GM12878 (cell line): Measurements from ENCODE around the gene ADM2. TPM values are rescaled to one million over a fixed set of nuclear protein-coding genes. Genes with fewer than 3 reads are reported as not detected.

Experiments
- ATAC-seq: fragments of 200-7000 bp; cut with Tn5 transposase; 3 replicates; pipeline ENCODE4 v1.9.1; 2020; ENCODE audit warnings: mild to moderate bottlenecking, moderate library complexity
- BruUV-seq: library from RNA; stranded (reverse); fragments of 400-500 nt; replicated peaks from 2 replicates; lab custom pipeline; 2021; lab: Mats Ljungman, UMichigan
- CTCF ChIA-PET: fragments of 300-600 bp; sonication (Branson Sonifier 250); formaldehyde crosslinking; extraction: SDS; loops from one replicate; lab custom pipeline; 2021; ENCODE audit warnings: inconsistent platforms; lab: Yijun Ruan, JAX
- POLR2A ChIA-PET: fragments of 350-600 bp; formaldehyde crosslinking; extraction: SDS; loops from one replicate; lab custom pipeline; 2021; ENCODE audit warnings: inconsistent platforms; lab: Charles Lee
- RAD21 ChIA-PET: fragments of 300-600 bp; sonication (Branson Sonifier 250); formaldehyde crosslinking; loops from one replicate; lab custom pipeline; 2023; ENCODE audit warnings: antibody characterized with exemption; ENCODE audit not compliant: unreplicated experiment; lab: Charles Lee
- SMC1A ChIA-PET: fragments of 300-600 bp; sonication (Branson Sonifier 250); formaldehyde crosslinking; loops from one replicate; lab custom pipeline; 2023; ENCODE audit not compliant: unreplicated experiment, uncharacterized antibody; lab: Charles Lee
- DNase-seq: peaks from one replicate; pipeline ENCODE4 v3.0.0-alpha.2; 2011; ENCODE audit warnings: low read depth, low spot score
- FAIRE-seq: peaks from 3 replicates; lab custom pipeline; 2011; peaks lifted over from hg19 to GRCh38; lab: Jason Lieb, UNC
- H2AFZ ChIP-seq: 2 replicates; pipeline ENCODE4 v1.6.0; 2011; ENCODE audit warnings: low read depth, low read length, control low read depth; ENCODE audit not compliant: control insufficient read depth
- H3K27ac ChIP-seq: 2 replicates; pipeline ENCODE4 v1.5.1; 2011; ENCODE audit warnings: control low read depth; ENCODE audit not compliant: control insufficient read depth, insufficient read depth
- H3K27me3 ChIP-seq, 2 experiments: replicated peaks in 1 of 2; 2 replicates each; pipeline versions ENCODE4 v1.6.0 to v1.6.1; 2011; ENCODE audit warnings: low read length in 1 of 2; ENCODE audit not compliant: control insufficient read depth in 2 of 2, insufficient read depth in 2 of 2
- H3K36me3 ChIP-seq, 2 experiments: 2 replicates each; pipeline ENCODE4 v1.5.1; 2011; ENCODE audit warnings: low read length in 1 of 2; ENCODE audit not compliant: control insufficient read depth in 2 of 2, insufficient read depth in 2 of 2
- H3K4me1 ChIP-seq: 2 replicates; pipeline ENCODE4 v1.6.1; 2011; ENCODE audit warnings: mild to moderate bottlenecking, low read length, moderate library complexity, mixed read lengths; ENCODE audit not compliant: control insufficient read depth, insufficient read depth
- H3K4me2 ChIP-seq: 2 replicates; pipeline ENCODE4 v1.6.0; 2011; ENCODE audit warnings: control low read depth; ENCODE audit not compliant: control insufficient read depth, insufficient read depth
- H3K4me3 ChIP-seq: fragments of 200-600 bp; sonication (generic); 2 replicates; pipeline ENCODE4 v1.5.1; 2016
- H3K79me2 ChIP-seq: 2 replicates; pipeline ENCODE4 v1.6.0; 2011; ENCODE audit warnings: low read length; ENCODE audit not compliant: control insufficient read depth, insufficient read depth
- H3K9ac ChIP-seq: 2 replicates; pipeline ENCODE4 v1.8.0; 2011; ENCODE audit warnings: low read length, control low read depth, mixed read lengths; ENCODE audit not compliant: control insufficient read depth, insufficient read depth
- H3K9me3 ChIP-seq: replicated peaks from 3 replicates; pipeline ENCODE4 v1.5.1; 2011; ENCODE audit warnings: mild to moderate bottlenecking, low read length; ENCODE audit not compliant: control insufficient read depth, insufficient read depth
- H4K20me1 ChIP-seq: 2 replicates; pipeline ENCODE4 v1.6.0; 2011; ENCODE audit not compliant: control insufficient read depth, insufficient read depth
- BACH1 ChIP-seq: fragments of 450-650 bp; IDR thresholded peaks from 2 replicates; pipeline ENCODE4 v1.6.1; 2017; ENCODE audit warnings: mild to moderate bottlenecking, borderline replicate concordance
- BCL3 ChIP-seq: IDR thresholded peaks from 2 replicates; pipeline ENCODE4 v1.6.1; 2011; ENCODE audit warnings: borderline replicate concordance, low read depth, mild to moderate bottlenecking, moderate library complexity, low read length; ENCODE audit not compliant: insufficient read depth, poor library complexity, severe bottlenecking
- BMI1 ChIP-seq: fragments of 450-650 bp; IDR thresholded peaks from 2 replicates; pipeline ENCODE4 v1.6.1; 2016; ENCODE audit warnings: mild to moderate bottlenecking, moderate library complexity, borderline replicate concordance
- CEBPZ ChIP-seq: fragments of 150-350 bp; IDR thresholded peaks from 2 replicates; pipeline ENCODE4 v1.6.1; 2016; ENCODE audit warnings: low read depth, low read length
- EP300 ChIP-seq, 2 experiments: fragments of 150-350 bp in 1 of 2; IDR thresholded peaks; 2 replicates each; pipeline ENCODE4 v1.6.1; 2011 to 2012; ENCODE audit warnings: low read depth in 2 of 2, low read length in 2 of 2, borderline replicate concordance in 1 of 2, improper control_type of control experiment in 1 of 2, inconsistent platforms in 1 of 2; ENCODE audit not compliant: control insufficient read depth in 1 of 2
- ESRRA ChIP-seq: IDR thresholded peaks from 2 replicates; pipeline ENCODE4 v1.6.1; 2012; ENCODE audit warnings: mild to moderate bottlenecking, low read length, improper control_type of control experiment
- IKZF2 ChIP-seq, 2 experiments: fragments of 450-650 bp; IDR thresholded peaks; 2 replicates each; pipeline ENCODE4 v1.6.1; 2017; ENCODE audit warnings: mild to moderate bottlenecking in 2 of 2, moderate library complexity in 2 of 2
- KLF5 ChIP-seq: fragments of 450-650 bp; IDR thresholded peaks from 2 replicates; pipeline ENCODE4 v1.6.1; 2014; ENCODE audit warnings: mild to moderate bottlenecking; ENCODE audit not compliant: partially characterized antibody
- NBN ChIP-seq: fragments of 450-650 bp; IDR thresholded peaks from 2 replicates; pipeline ENCODE4 v1.6.1; 2016
- NFYB ChIP-seq: IDR thresholded peaks from 2 replicates; pipeline ENCODE4 v1.6.1; 2011; ENCODE audit warnings: low read depth, mild to moderate bottlenecking, low read length, improper control_type of control experiment, moderate library complexity; ENCODE audit not compliant: insufficient read depth
- PML ChIP-seq: IDR thresholded peaks from 2 replicates; pipeline ENCODE4 v1.6.1; 2012; ENCODE audit warnings: low read length, inconsistent platforms
- POLR2AphosphoS5 ChIP-seq: IDR thresholded peaks from 2 replicates; pipeline ENCODE4 v1.6.1; 2011; ENCODE audit warnings: mild to moderate bottlenecking, low read length, inconsistent platforms
- POU2F2 ChIP-seq: IDR thresholded peaks from 3 replicates; pipeline ENCODE4 v1.6.1; 2011; ENCODE audit warnings: low read depth, mild to moderate bottlenecking, low read length, borderline replicate concordance
- RBBP5 ChIP-seq: fragments of 200-600 bp; sonication (generic); conservative IDR thresholded peaks from 2 replicates; pipeline ENCODE4 v1.6.1; 2016
- SIN3A ChIP-seq: IDR thresholded peaks from 2 replicates; pipeline ENCODE4 v1.6.1; 2012; ENCODE audit warnings: low read depth, low read length, improper control_type of control experiment
- ZNF24 ChIP-seq: fragments of 450-650 bp; IDR thresholded peaks from 2 replicates; pipeline ENCODE4 v1.6.1; 2017; ENCODE audit warnings: antibody characterized with exemption, mild to moderate bottlenecking
- WGBS: methylation state at CpG from one replicate; pipeline ENCODE4 v1.1.6; 2016; ENCODE audit warnings: low lambda C conversion rate; ENCODE audit not compliant: insufficient replicate concordance, insufficient coverage; ENCODE audit errors: missing lambda C conversion rate; 5-methylcytosine and 5-hydroxymethylcytosine counted together
- in situ Hi-C: fragments of 300-500 bp; cut with MboI; formaldehyde crosslinking; loops from 9 replicates; pipeline ENCODE4 v1.14.3; 2018; ENCODE audit warnings: mixed read lengths
- intact Hi-C: fragments of 100-400 bp; cut with micrococcal nuclease; formaldehyde crosslinking; loops from one replicate; pipeline ENCODE4 v1.14.2; 2022; ENCODE audit not compliant: unreplicated experiment
- polyA plus RNA-seq, 11 experiments: library from polyadenylated mRNA; depleted of rRNA in 4 of 11; unstranded in 6 of 11; stranded (reverse) in 5 of 11; fragments of >200 nt; fragmentation: Nextera tagmentation in 4 of 11; fragmentation: Illumina TruSeq in 1 of 11; extraction: Ambion mirVana in 4 of 11; extraction: Trizol in 1 of 11; gene quantifications; 1 replicate in 1 of 11; 2 replicates in 10 of 11; pipeline versions ENCODE4 v1.2.1 to v1.2.3, GENCODE V29; 2011 to 2016; ENCODE audit warnings: inconsistent platforms in 2 of 11, missing spikeins in 2 of 11, low read depth in 1 of 11
- total RNA-seq, 4 experiments: library from RNA; depleted of rRNA in 3 of 4; stranded (reverse); fragments of >200 nt in 3 of 4; fragmentation: Illumina TruSeq in 1 of 4; extraction: Trizol in 1 of 4; gene quantifications; 2 replicates each; pipeline versions ENCODE4 v1.2.1 to v1.2.3, GENCODE V29; 2013 to 2021
- TF ChIP-seq, protein P1 (sequence below): fragments of 450-650 bp; formaldehyde crosslinking; IDR thresholded peaks from 2 replicates; pipeline ENCODE4 v1.4.0; 2022; ENCODE audit warnings: mild to moderate bottlenecking, moderate library complexity

ADM2 gene
- total and polyA plus RNA-seq, 10 of the 15 experiments (the other 5 are each of a cell fraction or from before 2014, with no cell fraction given): 0.02 to 0.33 (median 0.12) TPM; not detected in 2

GRCh38 chr22:50456026-50456425 lies 25.3 kb upstream of the ADM2 start:
- POLR2A ChIA-PET: no interaction called here
- Histone ChIP-seq H3K9ac (no peak overlapping the region), H2AFZ (no peak overlapping the region), H3K79me2 (no peaks in the 10 kb centered on the region), H4K20me1 (no peaks in the 10 kb centered on the region), H3K36me3 (peaks cover 8 to 37% of the 10 kb centered on the region in 2 experiments; a peak in 3 of 4 replicates), H3K27me3 (no peaks in the 10 kb centered on the region), H3K4me2 (no peak overlapping the region), H3K9me3 (no peaks in the 10 kb centered on the region), H3K4me3 (no peak overlapping the region)
- intact Hi-C loops: loop anchor here (2.0 kb wide), 1 partner anchor 43 kb away; no protein-coding TSS in a partner anchor
- 96% methylated on average over 8 of the region's 11 CpGs for WGBS
- no peak for TF ChIP-seq KLF5
- TF ChIP-seq PML: no peak
- no peak for TF ChIP-seq POU2F2
- no peak for TF ChIP-seq ZNF24
- no peak for TF ChIP-seq NBN
- TF ChIP-seq IKZF2 (IDR thresholded peaks at IDR 0.05): no peak
- TF ChIP-seq, protein P1, sequence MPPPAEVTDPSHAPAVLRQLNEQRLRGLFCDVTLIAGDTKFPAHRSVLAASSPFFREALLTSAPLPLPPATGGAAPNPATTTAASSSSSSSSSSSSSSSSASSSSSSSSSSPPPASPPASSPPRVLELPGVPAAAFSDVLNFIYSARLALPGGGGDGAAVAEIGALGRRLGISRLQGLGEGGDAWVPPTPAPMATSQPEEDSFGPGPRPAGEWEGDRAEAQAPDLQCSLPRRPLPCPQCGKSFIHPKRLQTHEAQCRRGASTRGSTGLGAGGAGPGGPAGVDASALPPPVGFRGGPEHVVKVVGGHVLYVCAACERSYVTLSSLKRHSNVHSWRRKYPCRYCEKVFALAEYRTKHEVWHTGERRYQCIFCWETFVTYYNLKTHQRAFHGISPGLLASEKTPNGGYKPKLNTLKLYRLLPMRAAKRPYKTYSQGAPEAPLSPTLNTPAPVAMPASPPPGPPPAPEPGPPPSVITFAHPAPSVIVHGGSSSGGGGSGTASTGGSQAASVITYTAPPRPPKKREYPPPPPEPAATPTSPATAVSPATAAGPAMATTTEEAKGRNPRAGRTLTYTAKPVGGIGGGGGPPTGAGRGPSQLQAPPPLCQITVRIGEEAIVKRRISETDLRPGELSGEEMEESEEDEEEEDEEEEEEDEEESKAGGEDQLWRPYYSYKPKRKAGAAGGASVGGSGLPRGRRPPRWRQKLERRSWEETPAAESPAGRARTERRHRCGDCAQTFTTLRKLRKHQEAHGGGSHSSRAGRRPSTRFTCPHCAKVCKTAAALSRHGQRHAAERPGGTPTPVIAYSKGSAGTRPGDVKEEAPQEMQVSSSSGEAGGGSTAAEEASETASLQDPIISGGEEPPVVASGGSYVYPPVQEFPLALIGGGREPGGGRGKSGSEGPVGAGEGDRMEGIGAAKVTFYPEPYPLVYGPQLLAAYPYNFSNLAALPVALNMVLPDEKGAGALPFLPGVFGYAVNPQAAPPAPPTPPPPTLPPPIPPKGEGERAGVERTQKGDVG: no peak
- no peak for TF ChIP-seq BACH1
- no peak for TF ChIP-seq ESRRA
- no peak for TF ChIP-seq SIN3A
- TF ChIP-seq CEBPZ: no peak
- TF ChIP-seq NFYB: no peak
- TF ChIP-seq BCL3: no peak
- TF ChIP-seq EP300 (IDR thresholded peaks at IDR 0.05; ENCODE audit: borderline replicate concordance in 1 of 2, control insufficient read depth in 1 of 2, low read depth in 2 of 2, low read length in 2 of 2): no peak
- no peak for TF ChIP-seq POLR2AphosphoS5
- TF ChIP-seq RBBP5: no peak
- no peak for TF ChIP-seq BMI1
- TF ChIP-seq, all 136 proteins: peak for 0
- no peak for FAIRE-seq
- ChIA-PET CTCF (interaction anchor here (1.0 to 1.8 kb wide), 2 partner anchors 14 to 42 kb away, joined by 3 to 8 read pairs; no protein-coding TSS in a partner anchor), SMC1A (interaction anchor here (1.0 kb wide), 1 partner anchor 165 kb away, joined by 3 read pairs; no protein-coding TSS in a partner anchor), RAD21 (no interaction called here)
- ATAC-seq: no peak
- in situ Hi-C loops: no loop called here
- H3K4me1 ChIP-seq: no peaks in the 10 kb centered on the region
- no peak for DNase-seq
- no TSS peak for BruUV-seq
- no peak overlapping the region for H3K27ac ChIP-seq
